LHCN-M2 (cell line): ENCODE measurements around the gene OR51G2. TPM values are rescaled to one million over a fixed set of nuclear protein-coding genes. Genes with fewer than 3 reads are reported as not detected.
A peak's percentile ranks its signal among the peaks of the same experiment; 100 is the strongest.
"Not testable (repeated sequence)": the region's sequence is repeated elsewhere in the genome, so short reads cannot be mapped to it uniquely, and the experiment has no call there.

ENCODE experiments used
- DNase-seq: peaks from one replicate; pipeline ENCODE4 v3.0.0-alpha.2; 2012; ENCODE audit warnings: low read depth
- polyA plus RNA-seq: library from polyadenylated mRNA; unstranded; fragments of >200 nt; gene quantifications from one replicate; pipeline ENCODE4 v1.2.1, GENCODE V29; 2012; ENCODE audit warnings: missing spikeins
- total RNA-seq: library from RNA; depleted of rRNA; stranded (reverse); fragments of >200 nt; gene quantifications from 2 replicates; pipeline ENCODE4 v1.2.3, GENCODE V29; 2014; rRNA removed

The OR51G2 gene
- total RNA-seq, result not detected in 2 replicates
- not detected for polyA plus RNA-seq

GRCh38 chr11:4919250-4919649 lies at the start of gene OR51G2:
OR51G2 (minus strand) TSS chr11:4919350; CDS start chr11:4915663, 3,687 bp downstream.
- no peak for DNase-seq

- DNase-seq, result peak; percentile 13
Observed at GRCh38 chr11:4962816-4963215, 43.7 kb upstream of the OR51G2 start.

GRCh38 chr11:4960877-4961276 lies 41.7 kb upstream of the OR51G2 start:
- DNase-seq, result no peak

GRCh38 chr11:4957396-4957795 lies 38.2 kb upstream of the OR51G2 start:
- no peak for DNase-seq

- not testable (repeated sequence) for DNase-seq
Observed at GRCh38 chr11:4955613-4956012, 36.5 kb upstream of the OR51G2 start, which contains the start of gene OR51A2. OR51A2 (minus strand) TSS chr11:4955713; CDS start chr11:4955713, 0 bp downstream.

- DNase-seq, result no peak
Observed at GRCh38 chr11:4947505-4947904, 28.4 kb upstream of the OR51G2 start, which contains the start of gene OR51A4. OR51A4 (minus strand) TSS chr11:4947605; CDS start chr11:4947100, 505 bp downstream.

- no peak for DNase-seq
Observed at GRCh38 chr11:4936745-4937144, 17.6 kb upstream of the OR51G2 start.

GRCh38 chr11:4932751-4933150 lies 13.6 kb upstream of the OR51G2 start:
- no peak for DNase-seq

- DNase-seq, result peak; percentile 6
Observed at GRCh38 chr11:4926608-4927007, 7.5 kb upstream of the OR51G2 start.

- no peak for DNase-seq
Observed at GRCh38 chr11:4924239-4924638, 5.1 kb upstream of the OR51G2 start, which contains the start of gene OR51G1. OR51G1 (minus strand) TSS chr11:4924339; CDS start chr11:4924339, 0 bp downstream.

- no peak for DNase-seq
Observed at GRCh38 chr11:4922304-4922703, 3.2 kb upstream of the OR51G2 start.

GRCh38 chr11:4921796-4922195 lies 2.6 kb upstream of the OR51G2 start:
- DNase-seq, result no peak

- no peak for DNase-seq
Observed at GRCh38 chr11:4916581-4916980, 2.6 kb downstream of the OR51G2 start.

- DNase-seq, result no peak
Observed at GRCh38 chr11:4903484-4903883, 15.7 kb downstream of the OR51G2 start, which contains the start of gene OR51A7. OR51A7 (plus strand) TSS chr11:4903783; CDS start chr11:4907370, 3,587 bp downstream.

GRCh38 chr11:4891996-4892640 lies 27.0 kb downstream of the OR51G2 start:
- DNase-seq, result peak; percentile 96

- no peak for DNase-seq
Observed at GRCh38 chr11:4890279-4890678, 28.9 kb downstream of the OR51G2 start.

GRCh38 chr11:4887591-4887990 lies 31.6 kb downstream of the OR51G2 start:
- peak; percentile 29 for DNase-seq

- DNase-seq, result no peak
Observed at GRCh38 chr11:4886186-4886585, 33.0 kb downstream of the OR51G2 start.

- DNase-seq, result no peak
Observed at GRCh38 chr11:4884361-4884760, 34.8 kb downstream of the OR51G2 start.

GRCh38 chr11:4882543-4882942 lies 36.6 kb downstream of the OR51G2 start:
- no peak for DNase-seq

GRCh38 chr11:4881860-4882500 lies 37.2 kb downstream of the OR51G2 start, which contains the start of gene OR51T1:
OR51T1 (plus strand) TSS chr11:4881900; CDS start chr11:4881900, 0 bp downstream.
- DNase-seq, result peak; percentile 95

GRCh38 chr11:4881188-4881587 lies 38.0 kb downstream of the OR51G2 start:
- DNase-seq, result peak; percentile 45

GRCh38 chr11:4865855-4866254 lies 53.3 kb downstream of the OR51G2 start:
- peak; percentile 49 for DNase-seq
